SU-DHL-6 (cell line): ENCODE measurements around the gene SYT17.

Experiments
- H2AFZ ChIP-seq: fragments of 200-600 bp; sonication (generic); 2 replicates; pipeline ENCODE4 v1.6.1; 2014; ENCODE audit warnings: low read depth, mild to moderate bottlenecking, moderate library complexity, mixed read lengths, antibody characterized with exemption, low read length; ENCODE audit not compliant: severe bottlenecking
- H3F3A ChIP-seq: fragments of 200-600 bp; shearing (Covaris generic); 2 replicates; pipeline ENCODE4 v1.6.0; 2016; ENCODE audit warnings: antibody characterized with exemption, mild to moderate bottlenecking; ENCODE audit not compliant: insufficient read depth
- H3K27ac ChIP-seq: fragments of 200-600 bp; sonication (generic); 2 replicates; pipeline ENCODE4 v1.5.1; 2016; ENCODE audit warnings: low read depth, mild to moderate bottlenecking, low read length, moderate library complexity, mixed read lengths
- H3K27me3 ChIP-seq: fragments of 200-600 bp; sonication (generic), shearing (Covaris generic); 2 replicates; pipeline ENCODE4 v1.6.0; 2014; ENCODE audit warnings: mild to moderate bottlenecking, low read length
- H3K36me3 ChIP-seq: fragments of 200-600 bp; sonication (generic); 2 replicates; pipeline ENCODE4 v1.6.1; 2014; ENCODE audit warnings: mild to moderate bottlenecking, low read length, mixed read lengths
- H3K4me2 ChIP-seq: fragments of 300-600, 200-600 bp; shearing (Covaris generic), sonication (generic); 2 replicates; pipeline ENCODE4 v1.6.0; 2014; ENCODE audit warnings: low read length, low read depth, mild to moderate bottlenecking; ENCODE audit not compliant: poor library complexity, severe bottlenecking
- H3K4me3 ChIP-seq: fragments of 200-600 bp; sonication (generic); 2 replicates; pipeline ENCODE4 v1.5.1; 2014; ENCODE audit warnings: antibody characterized with exemption, low read length, mild to moderate bottlenecking, mixed read lengths; ENCODE audit not compliant: insufficient read depth, poor library complexity, severe bottlenecking
- H3K79me2 ChIP-seq: fragments of 200-600 bp; sonication (generic); 2 replicates; pipeline ENCODE4 v1.6.1; 2014; ENCODE audit warnings: mild to moderate bottlenecking, low read length, moderate library complexity; ENCODE audit not compliant: insufficient read depth
- H3K9ac ChIP-seq: fragments of 200-600 bp; sonication (generic); 2 replicates; pipeline ENCODE4 v1.7.0; 2014; ENCODE audit warnings: mild to moderate bottlenecking, low read length
- H3K9me2 ChIP-seq: fragments of 200-600 bp; sonication (generic); replicated peaks from 2 replicates; pipeline ENCODE4 v1.6.1; 2014; ENCODE audit warnings: low read length; ENCODE audit not compliant: insufficient read depth
- H3K9me3 ChIP-seq: fragments of 200-600 bp; sonication (generic); 2 replicates; pipeline ENCODE4 v1.6.1; 2014; ENCODE audit warnings: low read length, mixed read lengths; ENCODE audit not compliant: insufficient read depth
- H4K20me1 ChIP-seq: fragments of 200-600 bp; sonication (generic); 2 replicates; pipeline ENCODE4 v1.6.1; 2014; ENCODE audit warnings: low read depth, mild to moderate bottlenecking, antibody characterized with exemption, low read length, moderate library complexity, mixed read lengths
- CTCF ChIP-seq: fragments of 200-600 bp; sonication (generic); IDR thresholded peaks from one replicate; pipeline ENCODE4 v1.5.1; 2017; ENCODE audit warnings: antibody characterized with exemption, mild to moderate bottlenecking, low read length, moderate library complexity; ENCODE audit not compliant: insufficient read depth, poor library complexity, severe bottlenecking
- EZH2phosphoT487 ChIP-seq: fragments of 200-600 bp; sonication (generic), shearing (Covaris generic); conservative IDR thresholded peaks from 2 replicates; pipeline ENCODE4 v1.6.1; 2018; ENCODE audit warnings: mild to moderate bottlenecking, antibody characterized with exemption, low read length, moderate library complexity, mixed read lengths

The SYT17 gene

GRCh38 chr16:19123535-19124178, 44.4 kb upstream of the SYT17 start:
- Histone ChIP-seq H3K27ac (no peak overlapping the region), H3F3A (no peaks in the 10 kb centered on the region), H3K9me3 (no peaks in the 10 kb centered on the region), H3K9me2 (no peaks in the 10 kb centered on the region), H3K9ac (no peak overlapping the region), H2AFZ (no peak overlapping the region), H3K79me2 (no peaks in the 10 kb centered on the region), H3K36me3 (no peaks in the 10 kb centered on the region), H3K4me2 (no peak overlapping the region), H4K20me1 (no peaks in the 10 kb centered on the region), H3K4me3 (no peak overlapping the region), H3K27me3 (no peaks in the 10 kb centered on the region)
- TF ChIP-seq EZH2phosphoT487 (no peak), CTCF (no peak)

- H3K4me2 ChIP-seq, result no peak overlapping the region
- H3K36me3 ChIP-seq, result no peaks in the 10 kb centered on the region
- no peak overlapping the region for H2AFZ ChIP-seq
- no peaks in the 10 kb centered on the region for H4K20me1 ChIP-seq
- no peak overlapping the region for H3K9ac ChIP-seq
- H3F3A ChIP-seq, result no peaks in the 10 kb centered on the region
- TF ChIP-seq EZH2phosphoT487 (no peak), CTCF (no peak)
- no peaks in the 10 kb centered on the region for H3K79me2 ChIP-seq
- no peak overlapping the region for H3K27ac ChIP-seq
- no peak overlapping the region for H3K4me3 ChIP-seq
- no peaks in the 10 kb centered on the region for H3K9me2 ChIP-seq
- no peaks in the 10 kb centered on the region for H3K9me3 ChIP-seq
- H3K27me3 ChIP-seq, result no peaks in the 10 kb centered on the region
These were observed 41.7 kb upstream of the SYT17 start for GRCh38 chr16:19126300-19126699.

GRCh38 chr16:19127205-19127604, 40.8 kb upstream of the SYT17 start:
- Histone ChIP-seq H3K27ac (no peak overlapping the region), H3K9ac (no peak overlapping the region), H2AFZ (no peak overlapping the region), H3F3A (no peaks in the 10 kb centered on the region), H3K4me2 (no peak overlapping the region), H3K36me3 (no peaks in the 10 kb centered on the region), H3K9me3 (no peaks in the 10 kb centered on the region), H3K4me3 (no peak overlapping the region), H4K20me1 (no peaks in the 10 kb centered on the region), H3K27me3 (no peaks in the 10 kb centered on the region), H3K79me2 (no peaks in the 10 kb centered on the region), H3K9me2 (no peaks in the 10 kb centered on the region)
- no peak for TF ChIP-seq CTCF
- no peak for TF ChIP-seq EZH2phosphoT487
